Cardiac septum (tissue), 1 donor: ENCODE data around the gene PTPRCAP. TPM values are rescaled to one million over a fixed set of nuclear protein-coding genes. Genes with fewer than 3 reads are reported as not detected.

ENCODE experiments used
- DNase-seq: peaks from one replicate; pipeline ENCODE4 v3.0.0-alpha.2; 2020; ENCODE audit warnings: low spot score
- intact Hi-C: fragments of 100-400 bp; cut with DNase I; formaldehyde crosslinking; loops from one replicate; pipeline ENCODE4 v1.14.0; 2022
- total RNA-seq: library from RNA; stranded (reverse); fragmentation: NEBNext Ultra II Directional; extraction: Animal tissue kit (Norgen Biotek cat#: 25700); gene quantifications from one replicate; pipeline ENCODE4 v1.2.1, GENCODE V29; 2021
- donor health status: DM: no; HTN: no; CAD: no.

Gene PTPRCAP
- total RNA-seq, 1 donor from 2014 or later, result 0.40 TPM

DNA sequence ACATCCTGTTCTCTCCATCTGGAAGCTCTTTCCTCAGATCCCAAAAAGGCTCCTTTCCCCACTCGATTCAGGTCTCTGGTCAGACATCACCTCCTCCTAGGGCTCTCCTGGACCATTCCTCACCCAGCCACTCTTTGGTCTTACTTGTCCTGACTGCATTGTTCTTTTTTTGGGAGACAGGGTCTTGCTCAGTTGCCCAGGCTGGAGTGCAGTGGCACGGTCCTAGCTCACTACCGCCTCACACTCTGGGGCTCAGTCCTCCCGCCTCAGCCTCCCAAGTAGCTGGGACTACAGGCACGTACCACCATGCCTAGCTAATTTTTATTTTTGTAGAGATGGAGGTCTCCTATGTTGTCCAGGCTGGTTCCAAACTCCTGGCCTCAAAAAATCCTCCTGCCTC is 8.0 kb upstream of the PTPRCAP start:
- intact Hi-C loops, result no loop called here

DNA sequence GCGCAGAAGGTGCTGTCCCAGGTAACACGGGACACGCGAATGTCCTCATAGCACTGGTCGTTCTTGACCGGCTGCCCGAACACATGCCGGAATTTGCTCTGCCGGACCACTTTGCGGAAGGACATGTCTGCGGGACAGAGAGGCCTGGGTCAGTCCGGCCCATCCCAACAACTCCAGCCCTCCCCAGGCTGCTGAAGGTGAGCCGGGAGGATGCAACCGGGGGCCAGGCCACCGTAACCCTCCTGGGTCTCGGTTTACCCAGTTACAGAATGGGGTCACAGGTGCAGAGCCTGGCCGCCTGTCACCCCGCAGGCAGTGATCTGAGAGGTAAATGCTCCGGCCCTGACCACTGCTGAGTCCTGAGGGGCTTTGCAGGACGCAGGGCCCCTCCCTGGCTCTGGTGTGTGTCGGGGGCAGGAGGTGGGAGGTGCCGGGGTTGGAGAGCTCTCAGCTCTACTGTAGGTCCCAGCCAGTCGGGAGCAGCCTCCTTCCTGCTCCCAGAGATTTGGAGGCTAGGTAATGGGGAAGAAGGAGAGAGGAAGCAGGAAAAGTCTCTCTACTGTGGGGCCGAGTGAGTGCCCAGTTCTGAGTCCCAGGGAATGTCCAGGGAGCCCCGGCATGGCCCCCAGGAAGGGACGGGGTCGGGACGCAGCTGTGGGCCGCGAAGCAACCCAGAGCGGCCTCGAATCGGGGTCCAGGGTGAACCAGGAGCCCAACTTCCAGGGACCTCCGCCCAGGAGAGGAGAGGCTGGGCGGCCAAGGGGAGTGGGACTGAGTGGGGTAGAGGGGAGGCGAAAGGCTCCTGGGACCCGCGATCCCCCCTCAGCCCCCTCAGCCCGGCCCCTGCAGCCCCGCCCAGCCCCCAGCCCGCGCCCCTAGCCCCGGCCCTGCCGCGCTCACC is 5.3 kb upstream of the PTPRCAP start:
- DNase-seq, result no peak
- intact Hi-C loops, result no loop called here

More for the DNA sequence above, 8.0 kb upstream of the PTPRCAP start:
- DNase-seq, result no peak

DNA sequence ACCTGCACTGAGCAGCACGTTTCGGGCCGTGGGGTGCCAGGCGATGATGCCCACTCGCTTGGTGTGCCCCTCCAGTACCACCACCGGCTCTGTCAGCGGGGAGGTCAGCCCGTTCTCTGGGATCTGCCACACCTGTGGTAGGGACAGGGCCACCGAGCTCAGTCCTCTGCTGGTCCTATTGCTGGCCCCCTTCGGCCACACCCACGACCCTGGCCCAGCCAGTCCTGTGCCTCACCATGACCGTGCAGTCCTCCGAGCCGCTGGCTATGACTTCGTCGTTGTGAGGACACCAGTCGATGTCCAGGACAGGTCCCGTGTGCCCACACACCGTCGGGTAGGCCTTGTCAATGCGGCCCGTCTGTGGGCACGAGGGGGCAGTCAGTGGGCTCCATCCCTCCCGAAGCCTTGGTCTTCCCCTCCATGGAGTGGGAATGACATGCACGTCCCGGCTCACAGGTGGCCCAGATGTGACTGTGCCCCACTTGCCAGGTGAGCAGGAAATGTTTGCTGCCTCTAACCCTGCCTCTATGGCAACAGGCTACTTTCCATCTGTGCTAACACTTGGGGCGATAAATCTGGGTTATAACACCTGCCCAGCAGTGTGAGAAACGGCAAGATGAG is 4.4 kb upstream of the PTPRCAP start:
- DNase-seq, result no peak
- intact Hi-C loops, result no loop called here

DNA sequence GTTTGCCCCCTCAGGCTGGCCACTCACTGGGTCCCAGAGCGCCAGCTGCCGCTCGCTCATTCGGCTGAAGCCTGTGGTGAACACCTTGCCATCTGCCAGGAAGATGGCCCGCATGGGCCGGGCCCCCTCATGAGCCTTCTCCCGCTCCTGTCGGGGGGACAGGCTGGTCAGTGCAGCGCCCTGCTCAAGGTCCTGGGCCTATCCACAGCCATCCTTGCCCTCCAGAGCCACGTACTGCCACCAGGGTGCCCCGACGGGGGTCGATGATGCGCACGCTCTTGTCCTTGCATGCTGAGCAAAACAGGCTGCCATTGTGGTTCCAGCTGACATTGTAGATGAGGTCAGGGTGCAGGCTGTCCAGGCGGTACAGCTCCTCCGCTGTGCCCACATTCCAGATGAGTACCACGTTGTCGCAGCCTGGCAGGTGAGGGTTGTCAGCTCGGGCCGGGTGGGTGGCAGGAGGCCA is 3.6 kb upstream of the PTPRCAP start:
- DNase-seq, result no peak
- intact Hi-C loops, result no loop called here

DNA sequence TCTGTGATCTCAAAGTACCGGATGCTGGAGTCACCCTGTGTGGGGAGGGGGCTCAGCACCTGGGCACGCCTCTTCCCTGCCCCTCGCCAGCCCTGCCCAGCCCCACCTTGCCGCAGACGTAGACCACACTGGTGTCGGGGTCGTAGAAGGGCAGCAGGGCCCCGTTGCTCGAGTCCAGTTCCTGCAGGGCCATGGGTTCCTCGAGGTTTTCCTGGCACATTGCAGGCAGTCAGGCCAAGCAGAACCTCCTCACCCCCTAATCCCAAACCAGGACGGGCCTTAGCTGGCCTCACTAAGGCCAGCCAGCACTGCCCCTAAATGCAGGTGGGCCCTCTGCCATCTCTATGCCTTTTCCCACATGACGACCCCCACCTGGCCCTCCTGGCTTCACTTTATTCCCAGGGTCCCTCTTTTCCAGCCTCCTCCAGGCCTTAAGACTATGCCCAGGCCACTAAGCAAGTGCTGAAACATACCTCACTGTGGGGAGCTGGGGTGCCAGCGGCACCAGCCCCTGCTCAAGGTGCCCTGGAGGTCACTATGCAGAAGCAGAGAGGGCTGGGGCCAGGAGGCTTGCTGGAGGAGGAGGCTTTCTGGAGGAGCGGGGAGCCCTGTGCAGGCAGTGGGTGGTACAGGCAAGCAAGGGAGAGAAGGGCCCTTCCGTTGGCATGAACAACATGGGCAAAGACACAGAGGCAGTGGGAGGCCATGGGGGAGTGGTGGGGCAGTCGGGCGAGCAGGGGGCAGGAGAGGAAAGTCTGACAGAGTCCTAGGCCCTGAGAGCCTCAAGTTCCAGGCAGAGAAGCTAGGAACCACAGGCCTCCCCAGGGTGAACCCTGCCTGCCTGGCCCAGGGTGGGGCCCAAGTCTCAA is 3.0 kb upstream of the PTPRCAP start:
- intact Hi-C loops, result no loop called here
- DNase-seq, result no peak

DNA sequence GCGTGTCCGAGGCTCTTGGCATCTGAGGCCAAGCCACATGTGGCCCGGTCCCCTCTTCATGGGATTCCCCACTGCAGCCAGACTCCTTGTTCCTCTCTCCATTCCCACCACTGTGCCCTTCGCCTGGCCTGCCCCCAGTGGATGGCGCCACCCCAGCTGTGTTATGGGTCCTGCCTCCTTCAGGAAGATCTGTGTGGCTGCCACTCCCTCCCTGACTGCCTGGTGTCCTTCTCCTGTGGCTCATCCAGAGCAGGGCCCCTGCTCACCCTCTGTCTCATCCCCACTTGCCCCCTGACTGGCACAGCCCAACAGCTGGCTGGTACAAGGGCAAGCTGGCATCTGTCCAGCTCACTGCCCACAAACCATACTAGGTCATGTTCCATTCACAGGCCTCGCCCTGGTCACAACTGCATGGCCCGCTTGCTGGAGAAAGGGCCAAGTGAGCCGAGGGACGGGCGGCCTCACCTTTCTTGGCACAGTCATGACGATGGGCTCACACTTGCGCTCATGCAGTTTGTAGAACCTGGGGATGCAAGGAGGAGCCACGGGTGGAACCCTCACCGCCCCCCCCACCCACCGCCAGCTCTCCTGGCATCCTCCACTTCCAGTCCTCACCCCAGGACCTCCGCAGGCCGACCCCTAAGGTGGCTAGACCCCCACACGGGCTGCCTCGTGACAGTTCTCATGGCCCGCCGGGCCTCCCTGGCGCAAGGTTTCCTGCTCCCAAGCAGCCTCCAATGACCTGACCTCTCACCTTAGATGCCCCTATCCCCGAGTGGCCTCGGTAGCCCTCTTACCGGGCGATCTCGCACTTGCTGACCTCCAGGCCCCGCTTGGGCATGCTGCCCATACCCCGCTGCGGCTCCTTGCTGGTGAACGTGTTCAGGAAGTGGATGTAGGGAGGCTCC is 2.1 kb upstream of the PTPRCAP start:
- DNase-seq, result no peak
- intact Hi-C loops, result no loop called here

DNA sequence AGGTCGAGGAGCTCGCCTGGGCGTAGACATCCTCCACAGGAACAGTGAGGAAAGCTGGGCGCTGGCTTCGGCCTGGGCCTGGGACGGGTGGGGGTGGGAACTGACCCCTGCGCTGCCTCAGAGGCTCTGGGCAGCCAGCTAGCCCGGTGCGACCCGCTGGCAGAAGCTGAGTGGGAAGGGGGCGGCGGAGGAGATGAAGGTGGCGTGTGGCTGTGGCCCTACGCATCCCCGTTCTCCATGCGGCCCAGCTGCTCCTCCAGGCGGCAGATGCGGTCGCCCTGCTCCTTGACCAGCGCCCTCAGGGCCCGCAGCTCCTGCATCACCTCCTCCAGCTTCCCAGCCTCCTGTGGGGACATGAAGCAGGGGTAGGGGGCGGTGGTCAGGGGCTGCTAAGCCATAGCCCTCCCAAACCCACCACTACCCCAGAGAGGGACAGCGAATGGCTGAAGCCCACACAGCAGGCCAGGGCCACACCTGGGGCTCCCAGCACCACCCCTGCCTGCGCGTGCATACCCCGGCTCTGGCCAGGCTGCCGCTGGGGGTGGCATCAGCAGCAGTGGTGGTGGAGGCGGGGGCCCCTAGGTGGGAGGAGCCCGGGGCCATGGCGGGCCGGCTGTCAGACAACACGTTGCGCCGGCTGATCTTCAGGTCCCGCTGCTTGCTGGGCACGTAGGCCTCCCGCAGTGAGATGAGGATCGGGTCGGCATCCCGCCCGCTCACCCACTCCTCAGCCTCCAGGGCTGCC is 848 bp upstream of the PTPRCAP start:
- intact Hi-C loops, result no loop called here
- no peak for DNase-seq

DNA sequence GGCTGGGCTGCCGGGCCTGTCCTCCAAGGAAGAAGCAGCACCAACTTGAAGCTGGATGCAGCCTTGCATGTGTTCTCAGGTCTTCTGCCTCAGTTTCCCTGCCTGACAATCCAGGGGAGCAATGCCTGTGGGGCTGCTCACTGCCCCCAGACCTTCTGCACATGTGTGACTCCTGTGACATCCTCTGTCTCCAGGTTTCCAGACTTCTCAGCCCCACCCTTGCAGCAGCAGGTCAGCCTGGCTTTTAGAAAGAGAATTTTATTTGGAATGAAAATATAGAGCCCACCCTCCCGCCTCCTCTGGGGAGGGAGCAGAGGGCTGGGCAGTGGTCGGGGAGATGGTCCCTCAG is 301 bp upstream of the PTPRCAP start:
- intact Hi-C loops, result no loop called here
- DNase-seq, result no peak

DNA sequence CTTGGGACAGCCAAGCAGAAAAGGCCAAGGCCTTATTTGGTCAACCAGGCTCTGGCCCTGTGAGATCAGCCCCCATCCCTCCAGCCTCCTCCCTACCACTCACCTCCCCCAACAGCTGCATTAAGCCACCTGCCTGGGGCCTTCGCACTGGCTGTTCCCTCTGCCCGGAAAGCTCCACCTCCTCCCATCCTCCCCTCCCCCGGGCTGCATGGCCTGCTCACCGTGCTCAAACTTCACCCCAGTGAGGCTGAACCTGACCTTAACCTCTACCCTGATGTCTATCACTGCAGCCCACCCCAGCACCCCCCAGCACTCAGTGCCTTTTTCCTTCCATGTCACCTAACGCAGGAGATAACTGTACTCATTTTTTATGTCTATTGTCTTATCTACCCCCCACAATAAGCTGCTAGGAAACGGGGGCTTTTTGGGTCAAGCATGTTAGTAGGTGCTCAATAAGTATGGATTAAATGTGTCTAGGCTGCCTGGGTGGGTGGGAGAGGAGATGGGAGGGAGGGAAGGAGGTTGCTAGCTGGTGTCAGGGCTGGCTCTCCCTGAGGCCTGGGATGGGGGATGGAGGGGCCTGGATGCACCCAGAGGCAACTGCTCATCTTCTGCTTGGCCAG is 912 bp downstream of the PTPRCAP start:
- no peak for DNase-seq
- intact Hi-C loops, result no loop called here

DNA sequence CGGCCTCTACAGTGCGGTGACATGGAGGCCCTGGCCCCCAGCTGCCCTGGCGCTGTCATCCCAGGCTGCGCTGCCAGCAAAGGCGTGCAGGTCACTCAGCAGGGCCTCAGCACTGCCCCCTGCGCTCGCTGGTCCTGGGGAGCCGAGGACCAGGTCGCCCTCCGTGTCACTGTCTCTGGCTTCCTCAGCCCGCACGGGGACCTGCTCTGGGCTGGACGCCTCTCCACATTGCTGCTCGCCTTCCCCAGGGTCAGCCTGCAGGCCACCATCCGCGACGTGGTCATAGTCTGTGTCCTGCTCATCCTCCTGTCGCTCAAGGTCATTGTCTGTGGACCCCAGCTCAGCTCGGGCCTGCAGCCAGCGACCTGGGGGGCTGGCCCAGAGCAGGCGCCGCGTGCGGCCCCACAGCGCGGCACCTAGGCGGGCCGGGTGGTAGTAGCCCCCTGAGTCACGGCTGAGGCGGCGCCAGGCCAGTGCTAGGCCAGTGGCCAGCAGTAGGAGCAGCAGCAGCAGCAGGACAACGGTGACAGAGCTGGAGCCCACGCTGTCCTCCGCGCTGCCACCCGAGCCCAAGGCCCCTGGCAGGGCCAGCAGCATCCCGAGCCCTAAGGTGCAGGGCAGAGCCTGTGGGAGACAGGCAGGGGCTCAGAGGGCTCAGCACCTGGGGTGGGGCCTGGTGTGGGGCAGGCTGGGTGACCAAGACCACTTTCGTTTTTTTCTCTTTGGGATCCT is 1.6 kb downstream of the PTPRCAP start:
- intact Hi-C loops, result no loop called here
- no peak for DNase-seq

DNA sequence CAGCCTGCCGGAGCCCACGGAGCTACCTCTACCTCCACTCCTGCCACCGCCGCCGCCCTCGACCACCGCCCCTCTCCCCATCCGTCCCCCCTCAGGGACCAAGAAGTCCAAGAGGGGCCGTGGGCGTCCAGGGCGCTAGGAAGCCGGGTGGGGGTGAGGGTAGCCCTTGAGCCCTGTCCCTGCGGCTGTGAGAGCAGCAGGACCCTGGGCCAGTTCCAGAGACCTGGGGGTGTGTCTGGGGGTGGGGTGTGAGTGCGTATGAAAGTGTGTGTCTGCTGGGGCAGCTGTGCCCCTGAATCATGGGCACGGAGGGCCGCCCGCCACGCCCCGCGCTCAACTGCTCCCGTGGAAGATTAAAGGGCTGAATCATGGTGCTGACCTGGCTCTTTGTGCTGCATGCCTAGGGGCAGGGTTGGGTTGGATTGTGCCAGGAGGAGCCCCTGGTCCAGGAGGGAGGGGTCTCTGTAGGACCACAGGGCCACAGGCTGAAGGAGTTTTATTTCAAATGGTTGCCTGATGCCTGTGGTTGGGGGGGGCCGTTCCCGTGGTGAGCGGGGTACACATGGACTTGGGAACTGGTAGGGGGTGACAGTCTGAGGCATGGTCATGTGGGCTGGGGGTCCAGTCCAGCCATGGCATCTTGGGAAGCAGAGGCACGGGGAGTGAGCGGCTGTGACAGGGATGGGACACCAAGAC is 2.3 kb downstream of the PTPRCAP start:
- DNase-seq, result no peak
- intact Hi-C loops, result no loop called here

DNA sequence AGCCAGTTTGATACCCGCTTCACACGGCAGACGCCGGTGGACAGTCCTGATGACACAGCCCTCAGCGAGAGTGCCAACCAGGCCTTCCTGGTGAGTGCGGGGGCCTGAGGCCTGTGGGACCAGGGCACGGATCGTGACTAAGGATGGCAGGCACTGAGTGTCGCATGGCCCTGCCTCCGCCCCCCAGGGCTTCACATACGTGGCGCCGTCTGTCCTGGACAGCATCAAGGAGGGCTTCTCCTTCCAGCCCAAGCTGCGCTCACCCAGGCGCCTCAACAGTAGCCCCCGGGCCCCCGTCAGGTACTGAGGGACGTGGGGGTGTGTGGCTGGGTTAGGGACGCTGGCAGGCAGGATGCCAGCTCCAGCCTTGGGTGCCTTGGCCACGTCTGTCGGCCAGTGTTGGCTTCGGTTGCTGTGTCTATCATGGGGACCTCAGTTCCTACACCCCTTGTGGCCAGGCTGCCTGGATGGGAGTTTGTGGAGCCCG is 3.0 kb downstream of the PTPRCAP start:
- no peak for DNase-seq
- intact Hi-C loops, result no loop called here

DNA sequence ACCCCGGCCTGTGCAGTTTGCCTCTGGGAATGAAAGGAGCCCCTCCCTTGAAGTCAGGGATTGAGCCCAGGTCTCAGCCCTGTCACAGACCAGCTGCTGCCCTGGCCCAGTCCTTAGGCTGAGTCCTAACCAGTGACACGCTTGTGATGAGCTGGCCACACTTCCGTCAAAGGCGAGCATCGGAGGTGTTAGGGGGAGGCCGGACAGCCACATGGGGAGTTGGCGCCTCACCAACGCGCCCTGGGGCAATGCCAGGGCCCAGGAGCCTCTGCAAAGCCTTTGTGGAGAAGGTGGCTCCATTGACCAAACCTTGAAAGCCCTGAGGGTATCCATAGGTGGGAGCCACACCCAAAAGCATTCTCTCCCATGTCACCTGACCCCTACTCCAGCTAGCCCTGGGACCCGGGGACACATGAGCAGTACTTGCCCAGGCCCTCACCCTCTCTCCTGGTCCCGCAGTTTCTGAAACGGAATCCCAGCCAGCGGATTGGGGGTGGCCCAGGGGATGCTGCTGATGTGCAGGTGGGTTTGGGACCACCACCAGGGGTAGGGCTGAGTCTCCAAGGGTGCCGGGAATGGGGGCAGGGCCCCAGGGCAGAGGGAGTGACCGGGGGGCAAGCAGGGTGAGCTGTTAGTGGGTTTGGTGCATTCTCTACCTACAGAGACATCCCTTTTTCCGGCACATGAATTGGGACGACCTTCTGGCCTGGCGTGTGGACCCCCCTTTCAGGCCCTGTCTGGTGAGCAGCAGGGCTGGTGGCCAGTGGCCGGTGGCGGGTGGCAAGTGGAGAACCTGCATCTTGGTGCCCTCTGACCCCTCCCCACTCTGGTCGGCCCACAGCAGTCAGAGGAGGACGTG is 3.7 kb downstream of the PTPRCAP start:
- intact Hi-C loops, result no loop called here

DNA sequence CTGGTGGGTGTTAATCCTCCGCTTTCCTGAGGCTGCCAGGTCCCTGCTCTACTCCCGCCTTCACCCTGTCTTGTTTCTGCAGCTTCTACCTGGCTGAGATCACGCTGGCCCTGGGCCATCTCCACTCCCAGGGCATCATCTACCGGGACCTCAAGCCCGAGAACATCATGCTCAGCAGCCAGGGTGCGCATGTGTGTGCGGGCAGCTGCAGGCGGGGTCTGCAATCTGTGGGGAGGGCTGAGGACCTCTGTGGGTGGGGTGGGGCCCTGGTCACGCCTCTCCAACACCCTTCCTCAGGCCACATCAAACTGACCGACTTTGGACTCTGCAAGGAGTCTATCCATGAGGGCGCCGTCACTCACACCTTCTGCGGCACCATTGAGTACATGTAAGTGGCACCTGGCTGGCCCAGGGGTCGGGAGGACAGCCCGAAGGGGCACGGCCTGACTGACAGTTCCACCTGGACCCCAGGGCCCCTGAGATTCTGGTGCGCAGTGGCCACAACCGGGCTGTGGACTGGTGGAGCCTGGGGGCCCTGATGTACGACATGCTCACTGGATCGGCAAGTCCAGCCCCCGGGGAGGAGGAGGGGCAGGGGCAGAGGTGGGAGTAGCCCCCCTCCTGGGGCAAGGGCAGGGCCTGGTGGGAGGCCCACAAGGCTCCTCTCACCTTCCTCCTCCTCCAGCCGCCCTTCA is 4.7 kb downstream of the PTPRCAP start:
- intact Hi-C loops, result no loop called here
- DNase-seq, result no peak

More for the DNA sequence above, 3.7 kb downstream of the PTPRCAP start:
- no peak for DNase-seq
